Measurements from ENCODE around the gene ADAP1. TPM values are rescaled to one million over a fixed set of nuclear protein-coding genes. Genes with fewer than 3 reads are reported as not detected.

ADAP1 gene
- total and polyA plus RNA-seq, 9 donors = 0.52 to 16.4 (median 3.5) TPM

- Histone ChIP-seq H3K27me3 (no peaks in the 10 kb centered on the region), H3K36me3 (no peaks in the 10 kb centered on the region), H3K4me1 (ENCODE audit: insufficient read depth) (no peaks in the 10 kb centered on the region), H3K27ac (no peak overlapping the region), H3K9me3 (no peaks in the 10 kb centered on the region), H3K4me3 (no peak overlapping the region)
- intact Hi-C loops (cut with DNase I) = no loop called here
- no peak for DNase-seq
- 86 to 89% (median 88%) methylated on average over 14 of the region's 14 CpGs for WGBS, 3 donors
- TF ChIP-seq EP300 (IDR thresholded peaks at IDR 0.05) (no peak), POLR2A (IDR thresholded peaks at IDR 0.05) (no peak)
- TF ChIP-seq, protein P1, sequence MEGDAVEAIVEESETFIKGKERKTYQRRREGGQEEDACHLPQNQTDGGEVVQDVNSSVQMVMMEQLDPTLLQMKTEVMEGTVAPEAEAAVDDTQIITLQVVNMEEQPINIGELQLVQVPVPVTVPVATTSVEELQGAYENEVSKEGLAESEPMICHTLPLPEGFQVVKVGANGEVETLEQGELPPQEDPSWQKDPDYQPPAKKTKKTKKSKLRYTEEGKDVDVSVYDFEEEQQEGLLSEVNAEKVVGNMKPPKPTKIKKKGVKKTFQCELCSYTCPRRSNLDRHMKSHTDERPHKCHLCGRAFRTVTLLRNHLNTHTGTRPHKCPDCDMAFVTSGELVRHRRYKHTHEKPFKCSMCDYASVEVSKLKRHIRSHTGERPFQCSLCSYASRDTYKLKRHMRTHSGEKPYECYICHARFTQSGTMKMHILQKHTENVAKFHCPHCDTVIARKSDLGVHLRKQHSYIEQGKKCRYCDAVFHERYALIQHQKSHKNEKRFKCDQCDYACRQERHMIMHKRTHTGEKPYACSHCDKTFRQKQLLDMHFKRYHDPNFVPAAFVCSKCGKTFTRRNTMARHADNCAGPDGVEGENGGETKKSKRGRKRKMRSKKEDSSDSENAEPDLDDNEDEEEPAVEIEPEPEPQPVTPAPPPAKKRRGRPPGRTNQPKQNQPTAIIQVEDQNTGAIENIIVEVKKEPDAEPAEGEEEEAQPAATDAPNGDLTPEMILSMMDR (IDR thresholded peaks at IDR 0.05) = no peak
Measured at GRCh38 chr7:851204-851603, 103.3 kb downstream of the ADAP1 start.

- H3K9me3 ChIP-seq = no peaks in the 10 kb centered on the region
- H3K4me1 ChIP-seq (ENCODE audit: insufficient read depth) = no peaks in the 10 kb centered on the region
- TF ChIP-seq POLR2A (IDR thresholded peaks at IDR 0.05) (no peak), EP300 (IDR thresholded peaks at IDR 0.05) (no peak)
- TF ChIP-seq, protein P1 (IDR thresholded peaks at IDR 0.05) = no peak
- no peaks in the 10 kb centered on the region for H3K36me3 ChIP-seq
- intact Hi-C loops (cut with DNase I) = no loop called here
- DNase-seq = no peak
- H3K4me3 ChIP-seq = no peak overlapping the region
- no peak overlapping the region for H3K27ac ChIP-seq
- H3K27me3 ChIP-seq = no peaks in the 10 kb centered on the region
- WGBS, 3 donors = 90 to 92% (median 92%) methylated on average over 19 of the region's 19 CpGs
Measured at GRCh38 chr7:849781-850180, 104.7 kb downstream of the ADAP1 start.

DNA sequence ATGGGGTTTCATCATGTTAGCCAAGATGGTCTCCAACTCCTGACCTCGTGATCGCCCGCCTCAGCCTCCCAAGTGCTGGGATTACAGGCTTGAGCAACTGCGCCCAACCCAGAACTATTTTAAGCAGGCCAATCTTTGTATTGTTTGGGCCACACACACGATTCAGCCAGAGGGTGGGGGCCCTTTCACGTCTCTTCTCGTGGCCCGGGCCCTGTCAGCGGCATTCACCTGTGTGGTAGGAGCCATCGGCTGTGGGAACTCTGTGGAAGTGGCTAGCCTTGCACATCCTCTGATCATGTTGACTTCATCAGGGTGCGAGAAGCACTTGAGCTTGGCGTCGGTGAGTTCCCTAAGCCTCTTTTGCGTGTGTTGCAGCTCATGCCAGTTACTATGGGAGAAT is 105.3 kb downstream of the ADAP1 start:
- TF ChIP-seq POLR2A (IDR thresholded peaks at IDR 0.05) (no peak), EP300 (IDR thresholded peaks at IDR 0.05) (no peak)
- TF ChIP-seq, protein P1 (IDR thresholded peaks at IDR 0.05) = no peak
- DNase-seq = no peak
- no peaks in the 10 kb centered on the region for H3K4me1 ChIP-seq (ENCODE audit: insufficient read depth)
- H3K9me3 ChIP-seq = no peaks in the 10 kb centered on the region
- intact Hi-C loops (cut with DNase I) = no loop called here
- no peaks in the 10 kb centered on the region for H3K36me3 ChIP-seq
- H3K27ac ChIP-seq = no peak overlapping the region
- 88 to 91% (median 89%) methylated on average over 14 of the region's 14 CpGs for WGBS, 3 donors
- H3K4me3 ChIP-seq = no peak overlapping the region
- no peaks in the 10 kb centered on the region for H3K27me3 ChIP-seq

Other genes starting within 250 kb of the ADAP1 start
- 10 to 100 TPM; 16.3 to 41.0 (median 26.0) TPM for gene DNAAF5, start 228.0 kb downstream of the ADAP1 start, total RNA-seq
- gene DNAAF5, start 228.0 kb downstream of the ADAP1 start, polyA plus RNA-seq = 10 to 100 TPM; 12.9 to 14.7 TPM
- 10 to 100 TPM; 14.3 to 49.0 (median 42.9) TPM for gene PRKAR1B, start 227.4 kb downstream of the ADAP1 start, total RNA-seq
- gene PRKAR1B, start 227.4 kb downstream of the ADAP1 start, polyA plus RNA-seq = 10 to 100 TPM; 22.6 to 34.0 TPM
- gene SUN1, start 122.2 kb downstream of the ADAP1 start, total RNA-seq = 100 to 1,000 TPM; 140 to 196 (median 154) TPM
- 100 to 1,000 TPM; 100 to 135 TPM for gene SUN1, start 122.2 kb downstream of the ADAP1 start, polyA plus RNA-seq
- gene GET4, start 78.1 kb downstream of the ADAP1 start, total RNA-seq = 10 to 100 TPM; 16.8 to 37.6 (median 30.4) TPM
- 10 to 100 TPM in 1 of 2 donors, 1 to 10 TPM in 1; 7.2 to 37.2 TPM for gene GET4, start 78.1 kb downstream of the ADAP1 start, polyA plus RNA-seq
- gene COX19, start 20.9 kb upstream of the ADAP1 start, total RNA-seq = 10 to 100 TPM in 6 of 7 donors, 1 to 10 TPM in 1; 9.0 to 15.2 (median 10.5) TPM
- 1 to 10 TPM; 6.7 to 6.8 TPM for gene COX19, start 20.9 kb upstream of the ADAP1 start, polyA plus RNA-seq
- gene CYP2W1, start 28.5 kb upstream of the ADAP1 start, total RNA-seq = 1 to 10 TPM in 6 of 7 donors, not detected in 1; 1.3 to 5.2 (median 2.8) TPM
- under 1 TPM in 1 of 2 donors, not detected in 1; 0.64 TPM for gene CYP2W1, start 28.5 kb upstream of the ADAP1 start, polyA plus RNA-seq
- 10 to 100 TPM in 3 of 7 donors, 1 to 10 TPM in 4; 6.1 to 20.1 (median 8.4) TPM for gene GPR146, start 89.9 kb upstream of the ADAP1 start, total RNA-seq
- 10 to 100 TPM in 1 of 2 donors, 1 to 10 TPM in 1; 7.9 to 25.0 TPM for gene GPR146, start 89.9 kb upstream of the ADAP1 start, polyA plus RNA-seq
- 1 to 10 TPM in 6 of 7 donors, under 1 TPM in 1; 0.48 to 7.5 (median 3.2) TPM for gene GPER1, start 133.4 kb upstream of the ADAP1 start, total RNA-seq
- gene GPER1, start 133.4 kb upstream of the ADAP1 start, polyA plus RNA-seq = 1 to 10 TPM; 2.0 to 2.9 TPM
- 10 to 100 TPM in 6 of 7 donors, 1 to 10 TPM in 1; 8.1 to 24.9 (median 16.9) TPM for gene ZFAND2A, start 205.5 kb upstream of the ADAP1 start, total RNA-seq
- gene ZFAND2A, start 205.5 kb upstream of the ADAP1 start, polyA plus RNA-seq = 10 to 100 TPM; 26.9 to 34.9 TPM